Adrenal gland (tissue), 5 donors: Measurements from ENCODE around the gene TIMM29.

ENCODE experiments used
- POLR2A ChIP-seq, 2 donors: fragments of 450-650 bp; IDR thresholded peaks; one replicate each; pipeline ENCODE4 v1.6.1; 2017; ENCODE audit warnings: antibody characterized with exemption in 2 of 2, mild to moderate bottlenecking in 2 of 2, moderate library complexity in 1 of 2
- TF ChIP-seq, protein P1 (sequence below), 6 experiments: fragments of 450-650 bp in 4 of 6; fragments of 200-600 bp in 2 of 6; sonication (generic) in 1 of 6; IDR thresholded peaks; 1 replicate in 5 of 6; 2 replicates in 1 of 6; pipeline versions ENCODE4 v1.5.1 to v1.8.0; 2016 to 2021; ENCODE audit warnings: antibody characterized with exemption in 6 of 6, mild to moderate bottlenecking in 2 of 6, moderate library complexity in 1 of 6
- donor health status: DM: no; HTN: no; CAD: no.

DNA sequence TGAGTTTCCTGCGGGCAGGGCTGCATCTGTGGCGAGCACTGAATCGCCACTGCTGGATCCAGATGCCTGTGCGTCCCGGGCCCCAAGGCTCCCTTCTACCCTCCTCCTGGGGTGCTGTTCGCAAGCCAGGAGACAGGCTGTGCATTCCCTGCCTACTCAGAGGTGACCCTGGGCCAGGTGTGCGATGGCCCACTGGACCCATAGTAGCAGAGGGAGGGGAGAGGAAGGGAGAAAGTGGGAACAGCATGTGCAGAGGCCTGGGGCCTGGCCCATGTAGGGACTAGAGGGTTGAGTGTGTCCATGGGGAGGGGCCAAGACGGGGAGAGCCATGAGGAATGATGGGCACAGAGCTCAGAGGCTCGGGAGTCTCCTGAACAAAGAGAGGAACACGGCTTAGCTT lies 30.0 kb upstream of the TIMM29 start:
- TF ChIP-seq, protein P1, sequence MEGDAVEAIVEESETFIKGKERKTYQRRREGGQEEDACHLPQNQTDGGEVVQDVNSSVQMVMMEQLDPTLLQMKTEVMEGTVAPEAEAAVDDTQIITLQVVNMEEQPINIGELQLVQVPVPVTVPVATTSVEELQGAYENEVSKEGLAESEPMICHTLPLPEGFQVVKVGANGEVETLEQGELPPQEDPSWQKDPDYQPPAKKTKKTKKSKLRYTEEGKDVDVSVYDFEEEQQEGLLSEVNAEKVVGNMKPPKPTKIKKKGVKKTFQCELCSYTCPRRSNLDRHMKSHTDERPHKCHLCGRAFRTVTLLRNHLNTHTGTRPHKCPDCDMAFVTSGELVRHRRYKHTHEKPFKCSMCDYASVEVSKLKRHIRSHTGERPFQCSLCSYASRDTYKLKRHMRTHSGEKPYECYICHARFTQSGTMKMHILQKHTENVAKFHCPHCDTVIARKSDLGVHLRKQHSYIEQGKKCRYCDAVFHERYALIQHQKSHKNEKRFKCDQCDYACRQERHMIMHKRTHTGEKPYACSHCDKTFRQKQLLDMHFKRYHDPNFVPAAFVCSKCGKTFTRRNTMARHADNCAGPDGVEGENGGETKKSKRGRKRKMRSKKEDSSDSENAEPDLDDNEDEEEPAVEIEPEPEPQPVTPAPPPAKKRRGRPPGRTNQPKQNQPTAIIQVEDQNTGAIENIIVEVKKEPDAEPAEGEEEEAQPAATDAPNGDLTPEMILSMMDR (IDR thresholded peaks at IDR 0.05), result no peak
- no peak for TF ChIP-seq POLR2A (IDR thresholded peaks at IDR 0.05)
